Measurements from ENCODE around the gene TTN.
A peak's percentile ranks its signal among the peaks of the same experiment; 100 is the strongest.

Gene TTN

DNA sequence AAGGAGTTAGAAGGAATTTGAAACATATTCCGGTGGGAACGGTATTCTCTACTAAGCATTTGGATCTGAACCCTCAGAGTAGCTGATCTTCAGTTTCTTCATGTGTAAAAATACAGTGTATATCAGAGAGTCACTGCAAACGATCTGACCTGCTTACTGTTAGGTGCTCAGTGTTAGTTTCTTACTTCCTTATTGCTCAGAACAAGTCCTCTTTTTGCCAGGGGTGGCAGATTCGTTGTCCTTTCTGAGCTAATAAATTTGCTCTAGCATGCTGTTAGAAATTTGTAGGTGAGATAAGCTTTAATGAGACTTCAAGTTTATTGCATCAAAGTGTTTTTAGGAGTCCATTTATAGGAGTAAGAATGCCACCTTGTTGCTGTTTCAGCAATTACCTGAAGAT, 311.2 kb downstream of the TTN start:
- no peak for DNase-seq (ENCODE audit: low read depth in 3 of 3)

DNA sequence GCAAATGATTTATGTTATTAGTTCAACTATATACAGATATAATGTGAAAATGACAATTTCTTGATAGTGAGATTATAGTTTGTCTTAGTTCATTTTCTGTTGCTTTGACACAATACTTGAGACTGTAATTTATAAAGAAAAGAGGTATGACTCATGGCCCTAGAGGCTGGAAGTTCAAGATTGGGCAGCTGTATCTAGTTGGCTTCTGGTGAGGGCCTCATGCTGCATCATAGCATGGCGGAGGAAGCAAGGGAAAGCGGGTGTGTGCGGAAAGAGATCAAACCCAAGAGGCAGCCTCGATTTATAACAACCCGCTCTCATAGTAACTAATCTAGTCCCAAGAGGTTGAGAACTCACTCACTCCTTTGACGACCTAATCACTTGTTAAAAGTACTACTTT, 315.6 kb downstream of the TTN start:
- DNase-seq (ENCODE audit: low read depth in 3 of 3): no peak

GRCh38 chr2:178485356-178485755, 321.9 kb downstream of the TTN start:
- DNase-seq (ENCODE audit: low read depth in 3 of 3): no peak

GRCh38 chr2:178484245-178485041, 322.8 kb downstream of the TTN start:
- DNase-seq (ENCODE audit: low read depth in 3 of 3): no peak

DNA sequence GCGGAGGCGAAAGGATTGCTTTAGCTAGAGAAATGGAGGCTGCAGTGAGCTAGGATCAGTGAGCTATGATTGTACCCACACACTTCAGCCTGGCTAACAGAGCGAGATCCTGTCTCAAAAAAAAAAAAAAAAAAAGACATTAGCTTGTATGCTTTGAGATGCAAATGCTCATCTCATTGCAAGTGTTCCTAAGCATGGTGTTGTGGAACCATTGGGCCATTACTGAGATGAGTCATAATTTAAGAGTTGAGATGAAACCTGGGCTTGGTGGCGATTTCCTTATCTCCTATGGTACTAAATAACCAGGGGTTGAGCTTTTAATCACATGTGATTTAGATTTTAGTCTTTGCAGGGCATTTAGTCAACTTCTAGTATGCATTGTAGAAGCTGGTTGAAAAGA, 324.8 kb downstream of the TTN start:
- DNase-seq (ENCODE audit: low read depth in 3 of 3): no peak

GRCh38 chr2:178480227-178481181, 326.7 kb downstream of the TTN start, which contains the start of gene PLEKHA3:
Gene PLEKHA3 (plus strand): TSS chr2:178480457. CDS start chr2:178480870, 413 bp downstream.
- DNase-seq (ENCODE audit: low read depth in 3 of 3): peak; percentile 52 to 60 (median 53)

DNA sequence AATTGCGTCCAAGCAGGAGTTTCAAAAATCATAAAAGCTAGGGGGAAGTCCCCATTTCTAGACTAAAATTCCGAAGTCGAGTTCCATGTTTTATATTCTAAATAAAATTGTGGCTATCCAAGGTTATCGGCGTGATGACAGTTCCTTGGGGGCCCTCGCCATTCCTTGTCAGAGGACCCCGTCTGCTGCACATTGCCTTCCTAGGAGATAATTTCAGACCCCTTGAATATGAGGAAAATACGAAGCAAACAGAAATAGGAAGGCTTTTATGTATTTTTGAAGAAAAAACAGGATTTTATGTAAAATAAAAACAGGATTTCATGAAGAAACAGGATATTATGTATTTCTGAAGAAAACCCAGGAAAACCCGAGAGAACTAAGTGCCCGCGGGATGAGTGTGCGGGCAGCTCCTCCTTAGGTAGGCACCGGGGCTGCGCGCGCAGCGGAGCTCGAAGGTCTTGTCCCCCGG, 327.4 kb downstream of the TTN start:
- no peak for DNase-seq (ENCODE audit: low read depth in 3 of 3)

DNA sequence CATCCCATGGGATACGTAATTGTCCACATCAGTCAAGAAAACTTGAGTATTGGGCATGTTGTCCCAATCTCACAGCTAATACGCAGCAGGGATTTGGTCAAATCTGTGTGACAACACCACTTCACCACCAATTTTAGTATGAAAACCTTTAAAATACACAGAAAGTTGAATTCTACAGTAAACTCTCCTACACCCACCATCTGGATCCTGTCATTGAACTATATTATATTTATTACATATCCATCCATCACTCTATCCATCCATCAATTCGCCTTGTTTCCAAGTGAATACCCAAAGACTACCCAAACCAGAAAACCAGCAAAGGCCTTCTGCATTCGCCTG, 328.0 kb downstream of the TTN start:
- no peak for DNase-seq (ENCODE audit: low read depth in 3 of 3)

- peak; percentile 56 to 75 (median 61) for DNase-seq (ENCODE audit: low read depth in 3 of 3)
Measured at GRCh38 chr2:178478439-178479274, 328.6 kb downstream of the TTN start, which contains the start of gene FKBP7. Gene FKBP7 (minus strand): TSS chr2:178478600. CDS start chr2:178478499, 101 bp downstream.

DNA sequence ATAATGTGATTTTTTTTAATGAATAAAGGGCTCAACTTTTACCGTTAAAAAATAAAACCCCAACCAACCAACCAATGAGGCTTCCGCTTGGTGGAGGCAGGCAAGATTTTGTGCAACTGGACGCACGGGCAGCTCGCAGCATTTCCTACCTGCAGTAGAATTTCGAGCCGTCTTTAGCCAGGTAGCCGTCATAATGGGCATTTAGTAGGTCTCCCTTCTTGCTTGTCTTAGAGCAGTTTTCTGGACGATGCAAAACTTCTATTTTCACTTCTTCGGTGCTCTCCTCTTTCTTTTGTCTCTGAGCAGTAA, 329.1 kb downstream of the TTN start:
- DNase-seq (ENCODE audit: low read depth in 3 of 3): no peak

DNA sequence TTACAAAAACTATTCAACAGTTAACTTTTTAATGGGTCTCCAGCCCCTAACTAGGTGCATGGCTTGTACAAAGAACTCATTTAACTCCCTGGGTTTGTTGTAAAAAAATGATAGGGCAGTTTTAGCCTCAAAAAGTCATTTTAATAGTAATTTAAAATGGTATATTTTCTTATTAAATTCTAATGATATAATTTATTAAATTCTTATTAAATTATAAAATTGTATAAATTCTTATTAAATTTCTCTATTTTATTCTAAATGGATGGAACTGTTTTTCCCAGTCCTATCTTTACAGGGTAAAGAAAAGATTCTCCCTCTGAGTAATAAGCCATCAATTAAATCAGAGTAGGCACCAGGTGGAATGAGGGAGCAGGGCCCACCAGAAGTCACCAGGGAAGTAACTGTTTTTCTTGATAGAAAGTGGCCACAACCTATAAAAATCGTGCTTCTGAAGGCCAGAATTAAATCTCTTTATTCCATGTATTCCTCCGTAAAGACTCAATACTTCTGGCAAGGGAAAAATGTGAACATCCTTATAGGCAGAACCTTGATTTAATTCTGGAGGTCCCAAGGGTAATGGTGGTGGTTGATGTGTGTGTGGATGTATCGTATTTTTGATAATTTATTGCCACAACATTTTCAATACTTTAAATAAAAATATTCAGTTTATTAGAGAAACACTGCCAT, 329.6 kb downstream of the TTN start:
- DNase-seq (ENCODE audit: low read depth in 3 of 3): no peak

DNA sequence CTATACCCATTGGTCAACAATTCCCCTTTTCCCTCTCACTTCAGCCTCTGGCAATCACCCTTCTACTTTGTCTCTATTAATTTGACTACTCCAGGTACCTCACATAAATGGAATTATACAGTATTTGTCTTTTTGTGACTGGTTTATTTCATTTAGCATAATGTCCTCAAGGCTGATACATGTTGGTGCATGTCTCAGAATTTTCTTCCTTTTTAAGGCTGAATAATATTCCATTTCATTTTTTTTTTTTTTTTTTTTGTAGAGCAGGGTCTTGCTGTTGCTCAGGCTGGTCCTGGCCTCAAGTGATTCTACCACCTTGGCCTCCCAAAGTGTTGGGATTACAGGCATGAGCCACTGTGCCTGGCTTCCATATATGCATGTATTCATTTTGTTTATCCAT, 330.7 kb downstream of the TTN start:
- DNase-seq (ENCODE audit: low read depth in 3 of 3): no peak

All from stimulated activated CD4-positive, alpha-beta T cell treated with anti-CD3 and anti-CD28 coated beads, TNF-alpha, amount 100 ng/mL, for 48 hours (primary cell).